ENCODE data around the gene SLC9A7. TPM values are rescaled to one million over a fixed set of nuclear protein-coding genes. Genes with fewer than 3 reads are reported as not detected.
"Not testable (repeated sequence)": the region's sequence is repeated elsewhere in the genome, so short reads cannot be mapped to it uniquely, and the experiment has no call there.

Gene SLC9A7
- total and polyA plus RNA-seq, 2 experiments from 2014 or later: 14.1 to 52.9 TPM

DNA sequence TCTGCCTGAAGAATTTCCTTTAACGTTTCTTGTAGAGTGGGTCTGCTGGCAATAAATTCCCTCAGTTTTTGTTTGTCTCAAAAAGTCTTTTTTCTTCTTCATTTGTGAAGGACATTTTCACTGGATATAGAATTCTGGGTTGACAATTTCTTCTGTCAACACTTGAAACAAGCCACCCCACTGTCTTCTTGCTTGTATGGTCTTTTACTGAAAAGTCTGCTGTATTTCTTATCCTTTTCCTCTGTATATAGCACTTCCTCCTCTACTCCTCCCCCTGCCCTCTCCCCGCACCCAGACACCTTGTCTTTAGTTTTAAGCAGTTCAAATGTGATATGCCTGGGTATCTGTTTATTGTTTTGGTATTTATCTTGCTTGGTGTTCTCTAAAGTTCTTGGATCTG lies 23.3 kb downstream of the SLC9A7 start:
- H3K4me3 ChIP-seq: no peak overlapping the region
- H3K79me2 ChIP-seq (ENCODE audit: insufficient read depth): peaks cover 87% of the 10 kb centered on the region
- no peaks in the 10 kb centered on the region for H3K27me3 ChIP-seq (replicated peaks; ENCODE audit: insufficient read depth)
- H3K9ac ChIP-seq: no peak overlapping the region
- in situ Hi-C loops (cut with MboI): no loop called here
- no peak overlapping the region for H2AFZ ChIP-seq
- 94 to 100% methylated on average over 2 of the region's 2 CpGs for WGBS, 2 experiments (ENCODE audit: low coverage in 1 of 2, low lambda C conversion rate in 2 of 2, missing lambda C conversion rate in 2 of 2)
- H3K4me1 ChIP-seq (ENCODE audit: insufficient read depth): peaks cover 13% of the 10 kb centered on the region; the same call in 1 of the 2 replicates
- H3K4me2 ChIP-seq (ENCODE audit: unreplicated experiment): no peak overlapping the region
- H3F3A ChIP-seq (ENCODE audit: insufficient read depth): peaks cover 14% of the 10 kb centered on the region; the same call in 1 of the 2 replicates
- no peaks in the 10 kb centered on the region for H4K20me1 ChIP-seq (ENCODE audit: insufficient read depth)
- TF ChIP-seq EZH2phosphoT487 (IDR thresholded peaks at IDR 0.05; ENCODE audit: insufficient read depth, low read depth) (no peak), EZH2 (IDR thresholded peaks at IDR 0.05; ENCODE audit: insufficient read depth, poor library complexity, severe bottlenecking) (no peak)
- DNase-seq: no peak
- H3K9me3 ChIP-seq (ENCODE audit: low read depth): no peaks in the 10 kb centered on the region
- H3K27ac ChIP-seq: no peak overlapping the region
- H3K36me3 ChIP-seq (ENCODE audit: low read depth): no peaks in the 10 kb centered on the region
- no peaks in the 10 kb centered on the region for H3K9me2 ChIP-seq (ENCODE audit: insufficient read depth)

DNA sequence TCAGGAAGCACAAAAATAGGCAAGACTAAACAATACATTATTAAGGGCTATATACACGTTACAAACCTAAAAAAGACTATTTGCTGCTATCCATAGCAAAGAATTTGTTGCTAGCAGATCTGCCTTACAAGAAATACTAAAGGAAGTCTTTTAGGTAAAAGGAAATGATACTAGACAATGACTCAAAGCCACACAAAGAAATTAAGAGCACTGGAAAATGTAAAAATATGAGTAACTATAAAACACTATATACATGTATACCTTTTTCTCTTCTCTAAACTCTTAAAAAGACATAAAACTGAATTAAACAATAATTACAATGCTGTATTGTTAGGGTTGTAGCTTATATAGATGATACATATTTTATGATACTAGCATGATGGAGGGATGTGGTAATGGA lies 25.7 kb downstream of the SLC9A7 start:
- Histone ChIP-seq H3K4me3 (no peak overlapping the region), H4K20me1 (ENCODE audit: insufficient read depth) (no peaks in the 10 kb centered on the region), H3K9me3 (ENCODE audit: low read depth) (no peaks in the 10 kb centered on the region), H2AFZ (no peak overlapping the region), H3K27me3 (replicated peaks; ENCODE audit: insufficient read depth) (no peaks in the 10 kb centered on the region), H3K9ac (no peak overlapping the region), H3K9me2 (ENCODE audit: insufficient read depth) (no peaks in the 10 kb centered on the region), H3K79me2 (ENCODE audit: insufficient read depth) (peaks cover 85% of the 10 kb centered on the region), H3F3A (ENCODE audit: insufficient read depth) (peaks cover 14% of the 10 kb centered on the region; the same call in 1 of the 2 replicates), H3K4me2 (ENCODE audit: unreplicated experiment) (no peak overlapping the region), H3K36me3 (ENCODE audit: low read depth) (no peaks in the 10 kb centered on the region), H3K27ac (no peak overlapping the region), H3K4me1 (ENCODE audit: insufficient read depth) (peaks cover 13% of the 10 kb centered on the region; the same call in 1 of the 2 replicates)
- in situ Hi-C loops (cut with MboI): no loop called here
- 87 to 92% methylated on average over 1 of the region's 1 CpG for WGBS, 2 experiments (ENCODE audit: low coverage in 1 of 2, low lambda C conversion rate in 2 of 2, missing lambda C conversion rate in 2 of 2)
- no peak for DNase-seq
- no peak for TF ChIP-seq EZH2phosphoT487 (IDR thresholded peaks at IDR 0.05; ENCODE audit: insufficient read depth, low read depth)

DNA sequence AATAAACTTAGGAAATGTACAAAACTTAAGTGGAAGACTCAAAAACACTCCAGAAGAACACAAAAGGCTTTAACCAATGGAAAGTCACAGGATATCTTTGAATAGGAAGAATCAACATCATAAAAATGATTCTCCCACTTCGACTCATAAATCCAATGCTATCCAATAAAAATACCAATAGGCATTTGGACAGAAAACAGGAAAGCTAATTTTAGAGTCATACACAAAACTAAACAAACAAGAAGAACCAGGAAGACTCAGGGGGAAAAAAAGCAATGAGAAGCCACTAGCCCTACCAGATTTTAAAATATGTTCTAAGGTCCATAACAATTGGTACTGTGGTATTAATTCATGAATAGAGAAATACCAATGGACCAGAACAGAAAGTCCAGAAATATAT lies 28.2 kb downstream of the SLC9A7 start:
- Histone ChIP-seq H3K36me3 (ENCODE audit: low read depth) (no peaks in the 10 kb centered on the region), H3K79me2 (ENCODE audit: insufficient read depth) (peaks cover 97% of the 10 kb centered on the region), H3K27me3 (replicated peaks; ENCODE audit: insufficient read depth) (no peaks in the 10 kb centered on the region), H3K9me2 (ENCODE audit: insufficient read depth) (no peaks in the 10 kb centered on the region), H2AFZ (no peak overlapping the region), H3K4me2 (ENCODE audit: unreplicated experiment) (no peak overlapping the region), H3K27ac (no peak overlapping the region), H3K4me1 (ENCODE audit: insufficient read depth) (no peaks in the 10 kb centered on the region), H3K9me3 (ENCODE audit: low read depth) (no peaks in the 10 kb centered on the region), H3K4me3 (no peak overlapping the region), H3K9ac (no peak overlapping the region), H4K20me1 (ENCODE audit: insufficient read depth) (no peaks in the 10 kb centered on the region), H3F3A (ENCODE audit: insufficient read depth) (no peaks in the 10 kb centered on the region)
- in situ Hi-C loops (cut with MboI): no loop called here
- WGBS, 2 experiments (ENCODE audit: low coverage in 1 of 2, low lambda C conversion rate in 2 of 2, missing lambda C conversion rate in 2 of 2): 90 to 95% methylated on average over 1 of the region's 1 CpG
- TF ChIP-seq EZH2phosphoT487 (IDR thresholded peaks at IDR 0.05; ENCODE audit: insufficient read depth, low read depth) (no peak), EZH2 (IDR thresholded peaks at IDR 0.05; ENCODE audit: insufficient read depth, poor library complexity, severe bottlenecking) (no peak)
- DNase-seq: no peak

DNA sequence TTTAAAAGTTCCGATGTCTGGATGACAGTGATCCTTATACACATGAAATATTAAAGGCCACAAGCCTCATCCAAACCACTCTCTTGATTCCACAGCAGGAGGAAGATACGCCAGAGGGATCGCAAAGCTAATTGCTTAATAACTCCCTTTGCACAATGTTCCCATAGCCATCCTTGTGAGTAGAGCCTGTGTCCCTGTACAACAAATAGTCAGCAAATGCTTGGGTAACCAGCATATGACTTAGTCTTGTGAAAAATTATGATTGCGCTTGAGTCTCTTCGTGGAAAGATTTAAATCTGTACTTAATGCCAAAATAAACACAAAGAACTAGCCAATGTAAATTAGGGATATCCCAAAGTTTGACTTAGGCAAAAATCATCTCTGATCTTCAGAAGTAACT lies 31.5 kb downstream of the SLC9A7 start:
- Histone ChIP-seq H3K9me2 (ENCODE audit: insufficient read depth) (no peaks in the 10 kb centered on the region), H3K36me3 (ENCODE audit: low read depth) (no peaks in the 10 kb centered on the region), H3F3A (ENCODE audit: insufficient read depth) (0 out of 2 replicates have a peak, but pooled peaks cover 5% of the 10 kb centered on the region), H3K27me3 (replicated peaks; ENCODE audit: insufficient read depth) (no peaks in the 10 kb centered on the region), H3K79me2 (ENCODE audit: insufficient read depth) (peaks cover 93% of the 10 kb centered on the region), H3K9ac (no peak overlapping the region), H3K4me1 (ENCODE audit: insufficient read depth) (0 out of 2 replicates have a peak, but pooled peaks cover 5% of the 10 kb centered on the region), H2AFZ (no peak overlapping the region), H3K4me3 (no peak overlapping the region), H3K27ac (no peak overlapping the region), H3K4me2 (ENCODE audit: unreplicated experiment) (no peak overlapping the region), H3K9me3 (ENCODE audit: low read depth) (no peaks in the 10 kb centered on the region), H4K20me1 (ENCODE audit: insufficient read depth) (no peaks in the 10 kb centered on the region)
- 96 to 99% methylated on average over 5 of the region's 5 CpGs for whole genome bisulfite sequencing, 2 experiments (ENCODE audit: low coverage in 1 of 2, low lambda C conversion rate in 2 of 2, missing lambda C conversion rate in 2 of 2)
- no peak for TF ChIP-seq EZH2phosphoT487 (IDR thresholded peaks at IDR 0.05; ENCODE audit: insufficient read depth, low read depth)
- in situ Hi-C loops (cut with MboI): no loop called here
- no peak for DNase-seq

DNA sequence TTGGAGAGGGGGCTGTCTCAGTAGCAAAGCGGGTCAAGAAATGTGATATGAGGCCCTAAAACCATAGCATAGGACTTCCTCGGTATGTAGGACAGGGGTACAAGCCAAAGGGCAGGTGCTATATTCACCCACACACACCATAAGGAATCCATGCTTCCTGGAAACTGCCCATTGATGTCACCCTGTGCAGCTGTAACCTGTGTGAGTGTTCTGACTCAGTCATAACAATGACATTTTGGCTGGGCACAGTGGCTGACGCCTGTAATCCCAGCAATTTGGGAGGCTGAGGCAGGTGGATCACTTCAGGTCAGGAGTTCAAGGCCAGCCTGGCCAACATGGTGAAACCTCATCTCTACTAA lies 35.4 kb downstream of the SLC9A7 start:
- H3K9me3 ChIP-seq (ENCODE audit: low read depth); H3K4me1 ChIP-seq (ENCODE audit: insufficient read depth); in situ Hi-C loops (cut with MboI); H3F3A ChIP-seq (ENCODE audit: insufficient read depth); H3K27ac ChIP-seq; H3K27me3 ChIP-seq (replicated peaks; ENCODE audit: insufficient read depth); H3K9ac ChIP-seq; H3K9me2 ChIP-seq (ENCODE audit: insufficient read depth); DNase-seq; H4K20me1 ChIP-seq (ENCODE audit: insufficient read depth); H3K36me3 ChIP-seq (ENCODE audit: low read depth); H2AFZ ChIP-seq; H3K4me2 ChIP-seq (ENCODE audit: unreplicated experiment); H3K4me3 ChIP-seq: not testable (repeated sequence)
- 95 to 100% methylated on average over 3 of the region's 3 CpGs for whole genome bisulfite sequencing, 2 experiments (ENCODE audit: low coverage in 1 of 2, low lambda C conversion rate in 2 of 2, missing lambda C conversion rate in 2 of 2)
- peaks cover 87% of the 10 kb centered on the region for H3K79me2 ChIP-seq (ENCODE audit: insufficient read depth)
